Measurements from ENCODE around the gene RRBP1. TPM values are rescaled to one million over a fixed set of nuclear protein-coding genes. Genes with fewer than 3 reads are reported as not detected.

Gene RRBP1
- total and polyA plus RNA-seq, 4 donors, result 75.4 to 202 (median 130) TPM

DNA sequence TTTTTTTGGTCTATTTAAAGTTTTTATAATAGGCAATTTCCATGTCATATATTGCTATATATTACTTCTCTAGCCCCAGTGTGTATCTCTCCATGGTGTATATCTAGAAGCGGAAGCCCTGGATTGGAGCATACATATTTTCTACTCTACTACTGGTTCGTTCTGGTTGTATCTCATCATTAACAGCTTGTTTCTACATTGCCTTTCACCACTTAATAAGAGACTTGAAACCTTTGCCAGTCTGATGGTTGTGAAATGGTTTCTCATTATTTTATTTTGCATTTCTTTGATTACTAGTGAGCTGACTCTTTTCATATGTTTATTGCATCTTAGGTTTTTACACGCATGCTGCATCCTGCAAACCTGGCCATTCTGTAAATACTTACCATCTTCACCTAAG is 108.6 kb downstream of the RRBP1 start (continued):
- TF ChIP-seq TAF1 (conservative IDR thresholded peaks at IDR 0.05) (no peak), RAD21 (IDR thresholded peaks at IDR 0.05) (no peak), FOXA1 (IDR thresholded peaks at IDR 0.05) (no peak), GABPA (IDR thresholded peaks at IDR 0.05 in 1 of 2, conservative IDR thresholded peaks at IDR 0.05 in 1 of 2) (no peak), ATF3 (IDR thresholded peaks at IDR 0.05) (no peak), HNF4A (conservative IDR thresholded peaks at IDR 0.05) (no peak), NR2F2 (IDR thresholded peaks at IDR 0.05) (no peak), YY1 (IDR thresholded peaks at IDR 0.05) (no peak)
- TF ChIP-seq, protein P1, sequence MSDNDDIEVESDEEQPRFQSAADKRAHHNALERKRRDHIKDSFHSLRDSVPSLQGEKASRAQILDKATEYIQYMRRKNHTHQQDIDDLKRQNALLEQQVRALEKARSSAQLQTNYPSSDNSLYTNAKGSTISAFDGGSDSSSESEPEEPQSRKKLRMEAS (IDR thresholded peaks at IDR 0.05), result no peak

GRCh38 chr20:17572034-17572638 is 109.9 kb downstream of the RRBP1 start:
- no peak overlapping the region for H3K9ac ChIP-seq (ENCODE audit: low read depth in 1 of 2, low read length in 2 of 2)
- peak overlapping the region in 1 of 2 donors; percentile 30 for H3K27ac ChIP-seq (ENCODE audit: low read depth in 1 of 2, low read length in 2 of 2)
- H3K4me1 ChIP-seq (ENCODE audit: control insufficient read depth in 4 of 4, insufficient read depth in 4 of 4, low read length in 3 of 4), result peaks cover 11 to 33% (median 27%) of the 10 kb centered on the region in 4 donors
- 37% methylated on average over 7 of the region's 7 CpGs for WGBS
- H3K27me3 ChIP-seq (ENCODE audit: control insufficient read depth in 4 of 4, insufficient read depth in 4 of 4, low read length in 3 of 4), result no peaks in the 10 kb centered on the region
- H3K9me3 ChIP-seq (ENCODE audit: control insufficient read depth in 4 of 4, low read length in 3 of 4), result no peaks in the 10 kb centered on the region
- H3K36me3 ChIP-seq (ENCODE audit: control insufficient read depth in 4 of 4, insufficient read depth in 3 of 4, low read depth in 1 of 4, low read length in 3 of 4), result no peaks in the 10 kb centered on the region
- DNase-seq (ENCODE audit: low spot score), result no peak
- no peak overlapping the region for H3K4me3 ChIP-seq (ENCODE audit: low read depth in 1 of 3, low read length in 3 of 3)
- TF ChIP-seq YY1 (IDR thresholded peaks at IDR 0.05), result no peak
- no peak for TF ChIP-seq FOXA2 (IDR thresholded peaks at IDR 0.05)
- no peak for TF ChIP-seq FOXA1 (IDR thresholded peaks at IDR 0.05)
- TF ChIP-seq HNF4A (conservative IDR thresholded peaks at IDR 0.05), result no peak
- TF ChIP-seq HNF4G (IDR thresholded peaks at IDR 0.05), result no peak
- no peak for TF ChIP-seq TAF1 (conservative IDR thresholded peaks at IDR 0.05)
- no peak for TF ChIP-seq EGR1 (IDR thresholded peaks at IDR 0.05; ENCODE audit: low read depth in 2 of 2)
- no peak for TF ChIP-seq JUND (IDR thresholded peaks at IDR 0.05)
- TF ChIP-seq GABPA (IDR thresholded peaks at IDR 0.05 in 1 of 2, conservative IDR thresholded peaks at IDR 0.05 in 1 of 2), result no peak
- TF ChIP-seq RAD21 (IDR thresholded peaks at IDR 0.05), result no peak
- TF ChIP-seq NR2F2 (IDR thresholded peaks at IDR 0.05), result no peak
- TF ChIP-seq, protein P1 (IDR thresholded peaks at IDR 0.05), result no peak
- no peak for TF ChIP-seq ZBTB33 (IDR thresholded peaks at IDR 0.05)
- no peak for TF ChIP-seq SP1 (IDR thresholded peaks at IDR 0.05)
- TF ChIP-seq CTCF (IDR thresholded peaks at IDR 0.05; ENCODE audit: low read depth, low read length, missing input control), result no peak
- no peak for TF ChIP-seq REST (IDR thresholded peaks at IDR 0.05)
- TF ChIP-seq RXRA (IDR thresholded peaks at IDR 0.05), result no peak
- TF ChIP-seq ATF3 (IDR thresholded peaks at IDR 0.05), result no peak
